Fibroblast of skin of scalp (primary cell): Measurements from ENCODE around the gene AKR7A2.

Experiments
- DNase-seq: peaks from one replicate; pipeline ENCODE4 v3.0.0-alpha.2; 2013

AKR7A2 gene

GRCh38 chr1:19342894-19343616, 31.1 kb upstream of the AKR7A2 start:
- DNase-seq: no peak

GRCh38 chr1:19342062-19342750, 30.3 kb upstream of the AKR7A2 start:
- DNase-seq: no peak

GRCh38 chr1:19341201-19342061, 29.5 kb upstream of the AKR7A2 start:
- DNase-seq: peak; percentile 63

- no peak for DNase-seq
Measured at GRCh38 chr1:19340387-19340937, 28.5 kb upstream of the AKR7A2 start.

GRCh38 chr1:19339214-19339861, 27.4 kb upstream of the AKR7A2 start:
- DNase-seq: no peak

- peak; percentile 40 for DNase-seq
Measured at GRCh38 chr1:19338323-19338762, 26.4 kb upstream of the AKR7A2 start.

- no peak for DNase-seq
Measured at GRCh38 chr1:19337289-19337688, 25.3 kb upstream of the AKR7A2 start.

GRCh38 chr1:19336543-19336942, 24.6 kb upstream of the AKR7A2 start:
- DNase-seq: no peak

- DNase-seq: peak; percentile 35
Measured at GRCh38 chr1:19333587-19334354, 21.8 kb upstream of the AKR7A2 start.

- DNase-seq: no peak
Measured at GRCh38 chr1:19332832-19333231, 20.9 kb upstream of the AKR7A2 start.

GRCh38 chr1:19331262-19331878, 19.4 kb upstream of the AKR7A2 start:
- no peak for DNase-seq

- DNase-seq: no peak
Measured at GRCh38 chr1:19330449-19331135, 18.6 kb upstream of the AKR7A2 start.

GRCh38 chr1:19329611-19330010, 17.7 kb upstream of the AKR7A2 start:
- DNase-seq: no peak

- no peak for DNase-seq
Measured at GRCh38 chr1:19329188-19329587, 17.2 kb upstream of the AKR7A2 start.

GRCh38 chr1:19328486-19328885, 16.5 kb upstream of the AKR7A2 start:
- no peak for DNase-seq

- no peak for DNase-seq
Measured at GRCh38 chr1:19327736-19328135, 15.8 kb upstream of the AKR7A2 start.

GRCh38 chr1:19327301-19327700, 15.4 kb upstream of the AKR7A2 start:
- DNase-seq: no peak

- DNase-seq: no peak
Measured at GRCh38 chr1:19326748-19327065, 14.8 kb upstream of the AKR7A2 start.

- DNase-seq: no peak
Measured at GRCh38 chr1:19325958-19326747, 14.2 kb upstream of the AKR7A2 start.
